Stimulated activated CD8-positive, alpha-beta memory T cell treated with anti-CD3 and anti-CD28 coated beads, Interleukin-4, amount 100 ng/mL, for 1 hour (primary cell): ENCODE data around the gene BCAS4.
"Not testable (repeated sequence)": the region's sequence is repeated elsewhere in the genome, so short reads cannot be mapped to it uniquely, and the experiment has no call there.

Source experiments
- DNase-seq, 2 donors: peaks; one replicate each; pipeline ENCODE4 v3.0.0-alpha.2; 2020; ENCODE audit warnings: low read depth in 2 of 2, low spot score in 1 of 2

Gene BCAS4

DNA sequence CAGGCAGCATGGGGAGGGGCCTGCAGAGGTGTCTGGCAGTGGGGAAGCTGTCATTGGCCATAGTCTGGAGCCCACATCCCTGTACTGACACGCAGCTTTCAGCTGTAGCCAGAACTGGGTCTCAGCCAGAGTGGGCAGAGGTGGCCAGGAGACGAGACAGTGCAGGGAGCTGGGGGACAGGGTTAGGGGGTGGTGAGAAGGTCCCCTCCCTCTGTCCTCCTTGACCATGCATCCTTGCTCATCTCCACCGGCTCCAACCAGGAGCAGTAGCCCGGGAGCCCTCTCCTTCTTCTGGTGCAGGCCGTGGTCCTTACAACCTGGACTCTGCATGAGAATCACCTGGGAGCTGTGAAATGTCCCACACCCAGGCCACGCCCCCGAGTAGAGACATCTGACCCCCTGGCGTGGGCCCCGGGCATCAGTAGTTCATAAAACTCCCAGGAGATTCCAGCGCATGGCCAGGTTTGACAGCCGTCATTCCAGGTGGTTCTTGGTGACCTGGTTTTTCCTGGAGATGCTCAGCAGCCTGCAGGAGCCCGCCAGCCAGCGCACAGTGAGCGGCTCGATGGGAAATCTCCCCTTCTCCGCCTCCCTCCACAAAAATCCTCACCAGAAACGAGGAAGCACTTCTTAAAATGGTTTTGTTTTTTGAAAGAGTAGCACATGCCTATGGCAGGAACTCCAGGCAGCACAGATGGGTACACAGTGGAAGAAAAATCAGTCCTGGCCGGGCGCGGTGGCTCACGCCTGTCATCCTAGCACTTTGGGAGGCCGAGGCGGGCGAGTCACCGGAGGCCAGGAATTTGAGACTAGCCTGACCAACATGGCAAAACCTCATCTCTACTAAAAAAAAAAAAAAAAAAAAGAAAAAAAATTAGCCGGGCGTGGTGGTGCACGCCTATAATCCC is 80.2 kb downstream of the BCAS4 start:
- DNase-seq: no peak

DNA sequence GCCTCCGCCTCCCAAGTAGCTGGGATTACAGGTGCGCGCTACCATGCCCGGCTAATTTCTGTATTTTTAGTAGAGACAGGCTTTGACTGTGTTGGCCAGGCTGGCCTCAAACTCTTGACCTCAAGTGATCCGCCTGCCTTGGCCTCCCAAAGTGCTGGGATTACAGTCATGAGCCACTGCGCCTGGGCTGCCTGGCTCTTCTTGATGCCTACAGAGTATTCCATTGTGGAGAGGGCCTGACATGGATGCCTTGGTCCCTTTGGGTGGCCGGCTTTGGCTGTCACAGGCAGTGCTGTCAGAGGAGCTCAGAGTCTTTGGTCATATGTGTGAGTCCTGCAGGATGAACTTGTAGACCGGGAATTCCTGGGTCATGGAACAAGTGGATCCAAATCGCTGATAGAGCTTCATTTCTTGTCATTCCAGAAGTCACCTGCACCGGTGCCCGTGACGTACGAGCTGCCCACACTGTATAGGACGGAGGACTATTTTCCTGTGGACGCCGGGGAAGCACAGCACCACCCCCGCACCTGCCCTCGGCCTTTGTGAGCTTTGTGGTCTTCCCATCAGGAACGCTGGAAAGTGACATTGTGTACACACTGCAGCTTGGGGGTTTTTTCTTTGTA is 81.3 kb downstream of the BCAS4 start:
- DNase-seq: no peak

DNA sequence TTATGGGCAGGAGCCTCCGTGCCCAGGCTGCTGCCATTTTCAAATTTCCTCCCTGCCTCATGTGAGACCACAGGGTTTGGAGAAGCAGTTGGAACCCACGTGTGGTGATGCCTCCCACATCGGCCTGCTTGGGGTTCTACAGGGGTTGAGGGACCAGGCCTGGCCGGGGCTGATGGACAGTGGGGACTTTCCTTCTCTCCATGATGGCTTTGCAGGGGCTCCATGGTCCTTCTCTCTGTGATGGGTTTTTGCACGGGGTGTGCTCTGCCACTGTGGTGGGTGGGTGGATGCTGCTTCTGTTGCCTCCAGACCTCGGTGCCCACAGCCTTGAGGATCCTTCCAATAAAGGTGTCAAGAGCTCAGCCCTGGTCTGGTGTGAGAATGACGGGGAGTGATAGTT is 82.0 kb downstream of the BCAS4 start:
- DNase-seq: no peak

DNA sequence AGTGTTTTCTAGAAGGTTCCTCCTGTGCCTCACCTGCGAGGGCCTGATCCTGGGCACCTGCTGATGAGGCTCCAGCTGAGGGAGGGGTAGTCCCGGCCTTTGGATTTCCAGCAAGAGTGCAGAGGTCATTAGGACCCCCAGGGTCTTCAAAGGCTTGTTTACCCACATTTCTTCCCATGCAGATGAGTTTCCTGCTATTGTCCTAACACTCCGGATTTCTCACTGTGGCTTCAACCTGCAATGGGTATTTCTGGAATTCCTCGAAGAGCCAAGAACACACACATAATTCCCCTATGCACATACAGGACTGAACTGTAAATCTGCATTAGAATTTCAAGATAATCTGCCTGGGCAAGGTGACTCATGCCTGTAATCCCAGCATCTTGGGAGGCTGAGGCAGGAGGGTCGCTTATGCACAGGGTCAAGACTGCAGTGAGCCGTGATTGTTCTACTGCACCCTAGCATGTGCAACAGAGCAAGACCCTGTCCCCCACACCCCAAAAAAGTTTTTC is 82.4 kb downstream of the BCAS4 start:
- DNase-seq: no peak

DNA sequence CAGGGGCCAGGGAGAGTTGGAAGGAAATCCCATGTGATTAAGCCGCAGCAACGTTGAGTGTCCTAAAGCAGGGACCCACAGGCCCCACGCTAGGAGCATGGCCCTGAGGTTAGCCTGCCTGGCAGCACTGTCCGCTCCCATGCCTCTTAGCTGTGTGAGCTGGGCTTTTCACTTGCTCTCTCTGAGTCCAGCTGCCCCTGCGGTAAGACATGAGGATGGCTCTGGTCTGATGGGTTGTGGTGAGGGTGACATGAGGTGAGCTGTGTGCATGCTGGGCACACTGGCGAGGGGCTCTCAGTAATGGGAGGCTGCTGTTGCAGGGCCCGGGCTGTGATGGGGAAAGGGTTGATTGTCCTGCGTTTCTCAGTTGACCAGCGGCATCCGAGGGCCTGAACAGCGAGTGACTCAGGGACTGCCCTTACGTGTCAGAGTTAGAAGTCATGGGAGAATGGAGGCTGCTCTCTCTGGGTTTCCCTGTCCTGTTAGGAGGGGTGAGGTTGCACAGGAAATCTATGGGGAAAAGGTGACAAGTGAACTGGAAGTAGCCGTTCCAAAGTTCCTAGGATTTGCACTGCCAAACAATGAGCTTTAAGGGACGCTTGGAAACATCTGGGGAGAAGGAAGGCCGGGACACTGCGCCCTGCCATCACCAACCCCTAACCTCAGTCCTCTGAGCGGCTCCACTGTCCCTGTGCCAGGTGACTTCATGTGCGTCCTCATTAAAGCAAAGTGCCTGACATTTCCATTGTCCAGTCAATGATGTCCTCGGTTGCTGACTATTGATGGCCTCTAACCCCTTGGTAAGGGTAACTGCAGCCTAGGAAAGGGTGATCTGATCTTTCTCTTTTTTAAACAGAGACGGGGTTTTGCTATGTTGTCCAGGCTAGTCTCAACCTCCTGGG is 85.0 kb downstream of the BCAS4 start:
- DNase-seq: no peak

DNA sequence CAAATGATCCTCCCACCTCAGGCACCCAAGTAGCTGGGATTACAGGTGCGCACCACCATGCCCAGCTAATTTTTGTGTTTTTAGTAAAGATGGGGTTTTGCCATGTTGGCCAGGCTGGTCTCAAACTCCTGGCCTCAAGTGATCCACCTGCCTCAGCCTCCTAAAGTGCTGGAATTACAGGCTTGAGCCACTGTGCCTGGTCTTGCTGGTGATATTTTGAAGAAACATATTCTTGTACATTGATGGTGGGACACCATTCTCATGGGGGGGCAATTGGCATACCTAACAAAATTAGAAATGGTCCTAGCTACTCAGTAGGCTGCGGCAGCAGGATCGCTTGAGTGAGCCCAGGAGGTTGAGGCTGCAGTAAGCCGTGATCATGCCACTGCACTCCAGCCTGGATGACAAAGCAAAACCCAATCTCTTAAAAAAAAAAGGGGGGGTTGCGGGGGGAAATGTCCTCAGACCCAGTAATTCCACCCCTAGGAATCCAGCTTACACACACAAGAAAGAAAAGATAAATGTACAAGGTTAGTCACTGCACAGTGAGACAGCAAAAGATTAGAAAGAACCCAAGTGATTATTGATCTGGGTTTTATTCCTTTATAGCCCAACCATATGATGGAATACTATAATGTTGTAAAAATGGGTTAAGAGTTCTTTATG is 87.0 kb downstream of the BCAS4 start:
- DNase-seq: not testable (repeated sequence)

DNA sequence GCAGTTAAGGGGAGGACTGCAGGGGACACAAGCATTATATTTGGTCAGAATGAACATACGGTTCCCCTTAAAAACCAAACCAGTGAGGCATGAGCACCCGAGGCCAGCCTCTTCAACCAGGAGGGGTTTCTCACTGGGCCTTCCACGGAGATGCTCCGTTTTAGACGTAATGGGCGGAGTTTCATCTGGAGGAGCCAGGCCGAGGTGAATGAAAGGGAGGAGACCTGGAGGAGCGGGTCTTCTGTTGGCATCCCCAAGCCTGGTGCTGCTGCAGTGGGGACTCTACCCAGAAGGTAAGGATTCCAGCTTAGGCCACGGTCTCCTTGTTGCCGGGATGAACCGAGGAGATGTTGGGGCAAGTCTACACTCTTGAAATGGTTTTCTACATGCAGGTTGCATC is 89.0 kb downstream of the BCAS4 start:
- DNase-seq: no peak

DNA sequence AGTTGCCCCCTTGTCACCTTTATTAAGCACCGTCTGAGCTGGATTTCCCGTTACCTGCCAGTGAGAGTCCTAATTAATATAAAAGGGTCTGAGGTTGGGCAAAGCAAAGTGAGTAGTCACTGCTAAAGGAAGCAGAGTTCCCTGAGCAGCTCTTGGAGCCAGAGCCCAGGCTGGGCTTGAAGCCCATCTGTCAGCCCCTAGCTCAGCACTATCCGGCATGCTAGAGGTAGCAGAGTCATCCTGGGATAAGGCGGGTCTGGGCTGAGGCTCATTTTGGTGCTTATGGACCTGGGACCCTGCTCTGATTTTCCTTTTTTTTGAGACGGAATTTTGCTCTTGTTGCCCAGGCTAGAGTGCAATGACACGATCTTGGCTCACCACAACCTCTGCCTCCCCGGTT is 90.2 kb downstream of the BCAS4 start:
- DNase-seq: no peak

DNA sequence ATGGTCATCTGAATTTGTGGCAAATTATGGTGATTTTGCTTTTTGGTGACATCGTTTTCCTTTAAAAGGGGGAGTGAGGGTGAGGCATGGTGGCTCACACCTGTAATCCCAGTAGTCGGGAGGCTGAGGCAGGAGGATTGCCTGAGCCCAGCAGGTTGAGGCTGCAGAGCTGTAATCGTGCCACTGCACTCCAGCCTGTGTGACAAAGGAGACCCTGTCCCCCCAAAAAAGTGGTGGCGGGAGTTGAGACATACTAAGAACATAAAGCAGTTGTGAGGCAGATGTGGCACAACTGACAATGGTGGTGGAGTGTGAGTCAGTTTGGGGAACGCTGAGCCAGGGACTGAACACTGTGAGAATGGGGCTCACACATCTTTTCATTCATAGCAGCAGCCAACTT is 90.9 kb downstream of the BCAS4 start:
- no peak for DNase-seq

DNA sequence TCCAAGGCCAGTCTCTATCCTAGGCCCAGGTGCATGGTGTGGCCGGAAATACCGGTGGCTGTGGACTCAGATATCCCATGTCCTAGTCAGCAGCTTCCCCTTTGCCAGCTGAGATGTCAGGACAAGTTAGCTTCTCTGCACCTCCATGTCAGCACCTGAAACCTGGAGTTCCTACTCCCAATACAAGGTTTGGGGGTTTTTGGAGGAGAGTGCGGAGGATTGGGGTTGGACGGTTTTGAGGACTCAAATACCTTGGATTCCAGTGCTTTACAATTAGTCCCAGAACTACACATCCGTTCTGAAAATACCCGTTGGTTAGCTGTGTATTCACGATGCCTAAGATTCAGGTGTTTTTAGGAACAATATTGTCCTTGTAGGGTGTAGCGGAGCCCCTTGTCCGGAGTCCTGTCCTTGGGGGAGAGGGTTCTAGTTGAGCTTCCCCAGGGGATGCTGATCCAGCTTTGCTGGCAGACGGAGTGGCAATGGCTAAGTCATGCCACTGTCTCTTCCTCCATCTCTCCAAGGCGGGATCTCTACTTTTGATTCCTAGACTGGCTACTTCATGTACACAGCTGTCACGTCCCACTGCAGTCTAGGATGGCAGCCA is 91.4 kb downstream of the BCAS4 start:
- no peak for DNase-seq

DNA sequence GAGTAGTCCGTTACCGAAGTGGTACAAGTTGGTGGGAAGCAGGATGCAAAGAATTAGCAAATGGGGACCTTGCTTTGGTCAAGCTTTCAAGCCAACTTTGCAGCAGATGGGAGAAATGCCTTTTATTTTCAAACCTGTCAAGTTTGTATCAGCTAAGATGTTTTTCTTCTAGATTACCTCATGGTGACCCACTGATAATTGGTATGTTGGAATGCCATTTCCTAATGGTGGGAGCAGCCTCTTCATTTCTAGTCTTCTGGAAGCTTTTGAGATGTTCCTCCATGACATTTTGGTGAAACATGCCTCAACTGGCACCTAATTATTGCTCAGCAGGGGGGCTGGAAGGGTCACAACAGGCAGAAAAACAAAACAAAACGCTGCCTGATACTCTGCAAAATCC is 92.7 kb downstream of the BCAS4 start:
- DNase-seq: no peak

DNA sequence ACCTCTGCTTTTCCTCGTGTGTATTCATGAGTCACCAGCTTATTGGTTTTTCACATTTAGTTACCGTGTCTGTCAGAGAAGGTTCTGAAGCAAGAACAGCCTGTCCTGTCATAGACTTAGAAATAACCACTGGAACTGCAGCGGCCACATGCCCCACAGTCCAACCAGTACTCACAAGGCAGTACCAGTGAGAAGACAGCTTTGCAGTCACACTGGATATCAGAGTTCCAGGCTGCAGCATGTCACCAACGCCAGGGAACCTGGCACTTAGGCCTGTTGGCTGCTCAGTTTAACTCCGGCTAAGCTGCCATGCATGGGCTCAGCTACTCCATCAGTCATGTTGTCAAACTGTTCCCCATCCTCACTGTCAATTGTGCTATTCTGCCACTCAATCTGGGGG is 96.3 kb downstream of the BCAS4 start:
- DNase-seq: no peak

DNA sequence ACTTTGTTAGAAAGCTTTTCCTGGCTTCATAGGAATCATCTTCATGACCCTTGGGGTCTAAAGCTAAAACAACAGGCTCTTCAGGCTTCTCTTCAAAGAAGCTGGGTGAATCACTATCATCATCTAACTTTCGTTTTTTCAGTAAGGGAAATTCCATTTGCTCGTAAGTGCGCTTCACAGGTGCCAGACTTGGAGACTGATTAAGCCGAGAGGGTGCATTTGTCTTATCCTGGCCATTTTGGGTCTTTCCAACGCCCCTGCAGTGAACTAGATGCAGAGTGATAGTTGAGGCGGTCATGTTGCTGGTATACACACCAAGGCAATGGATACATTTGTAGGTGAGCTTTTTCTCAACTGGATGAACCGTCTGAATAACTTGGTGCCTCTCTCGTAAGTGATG is 97.5 kb downstream of the BCAS4 start:
- no peak for DNase-seq

DNA sequence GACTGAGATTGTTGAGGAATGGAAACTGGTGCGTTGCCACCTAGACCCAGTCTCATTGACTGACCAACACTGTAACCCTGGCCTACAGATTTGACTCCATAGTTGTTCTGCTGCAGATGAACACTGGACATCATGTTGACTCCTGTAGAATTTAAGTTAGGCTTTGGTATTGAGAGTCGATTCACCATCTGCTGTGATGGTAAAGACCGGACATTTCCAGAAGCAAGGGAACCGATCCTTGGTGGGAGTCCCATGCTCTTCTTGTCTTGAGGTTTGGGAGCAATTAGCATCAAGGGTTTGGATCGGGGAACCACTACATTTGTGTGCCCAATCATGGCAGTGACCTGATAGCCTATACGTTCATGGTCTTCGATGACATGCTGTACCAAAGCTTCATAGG is 98.8 kb downstream of the BCAS4 start:
- DNase-seq: no peak

DNA sequence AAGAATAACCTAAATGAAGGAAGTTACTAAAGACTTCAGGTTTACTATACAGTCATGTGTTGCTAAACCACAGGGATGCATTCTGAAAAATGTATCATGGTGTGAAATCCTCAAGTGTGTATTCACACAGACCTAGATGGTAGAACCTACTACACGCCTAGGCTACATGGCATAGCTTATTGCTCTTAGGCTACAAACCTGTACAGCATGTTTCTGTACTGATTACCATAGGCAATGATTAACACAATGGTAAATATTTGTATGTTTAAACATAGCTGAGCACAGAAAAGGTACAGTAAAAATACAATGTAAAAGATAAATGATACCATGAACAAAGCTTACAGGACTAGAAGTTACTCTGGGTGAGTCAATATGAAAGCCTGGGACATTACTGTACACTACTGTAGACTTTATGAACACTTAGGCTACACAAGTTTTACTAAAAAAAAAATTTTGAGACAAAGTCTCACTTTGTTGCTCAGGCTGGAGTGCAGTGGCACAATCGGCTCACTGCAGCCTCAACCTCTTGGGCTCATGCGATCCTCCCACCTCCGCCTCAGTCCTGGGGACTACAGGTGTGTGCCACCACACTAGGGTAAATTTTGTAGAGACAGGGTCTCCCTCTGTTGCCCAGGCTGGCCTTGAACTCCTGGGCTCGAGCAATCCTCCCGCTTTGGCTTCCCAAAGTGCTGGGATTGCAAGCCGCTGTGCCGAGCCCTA is 100.4 kb downstream of the BCAS4 start:
- no peak for DNase-seq

DNA sequence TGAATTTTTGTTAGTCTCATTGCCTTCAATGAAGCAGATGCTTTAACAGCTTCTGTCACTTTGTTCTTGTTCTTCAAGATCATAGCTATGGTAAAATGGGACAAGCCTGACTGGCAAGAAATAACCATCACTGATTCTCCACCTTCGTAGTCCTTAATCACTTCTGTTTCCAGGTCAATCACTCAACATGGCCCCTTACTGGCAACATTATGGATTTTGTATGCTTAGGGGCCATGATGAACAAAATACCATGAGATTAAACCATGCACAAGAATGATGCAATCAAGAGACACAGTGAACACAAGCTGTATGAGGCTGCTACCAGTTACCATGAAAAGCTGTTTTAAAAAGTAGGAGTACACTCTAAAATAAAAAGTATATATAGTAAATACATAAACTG is 103.6 kb downstream of the BCAS4 start:
- no peak for DNase-seq

DNA sequence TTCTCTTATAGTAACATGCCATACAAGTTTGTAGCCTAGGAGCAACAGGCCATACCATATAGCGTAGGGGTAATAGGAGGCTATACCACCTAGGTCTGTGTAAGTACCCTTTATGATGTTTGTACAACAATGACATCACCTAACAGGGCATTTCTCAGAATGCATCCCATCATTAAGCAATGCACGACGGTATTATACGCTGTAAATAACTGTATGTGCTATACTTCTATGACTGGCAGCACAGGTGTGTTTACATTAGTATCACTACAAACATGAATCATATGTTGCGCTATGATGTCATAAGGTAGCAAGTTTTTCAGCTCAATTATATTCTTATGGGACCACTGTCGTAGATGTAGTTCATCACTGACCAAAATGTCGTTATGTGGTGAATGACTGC is 105.4 kb downstream of the BCAS4 start:
- DNase-seq: no peak

DNA sequence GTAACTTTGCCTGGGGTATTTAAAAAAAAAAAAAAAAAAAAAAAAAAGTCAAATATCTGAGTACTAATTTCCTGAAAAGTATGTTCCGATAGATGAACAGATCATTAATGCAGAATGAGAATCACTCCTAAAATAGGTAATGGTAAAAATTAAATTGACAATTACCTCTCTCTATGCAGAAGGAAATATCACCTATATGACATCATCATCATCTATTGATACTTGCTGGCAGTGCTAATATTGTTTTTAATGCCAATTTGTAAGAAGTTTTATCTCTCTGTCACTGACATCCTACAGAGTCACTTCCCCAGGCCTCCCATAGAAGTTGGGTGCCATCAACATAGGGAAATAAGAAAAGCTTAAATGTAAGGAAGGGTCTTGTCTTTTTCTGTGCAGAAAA is 106.4 kb downstream of the BCAS4 start:
- DNase-seq: no peak

DNA sequence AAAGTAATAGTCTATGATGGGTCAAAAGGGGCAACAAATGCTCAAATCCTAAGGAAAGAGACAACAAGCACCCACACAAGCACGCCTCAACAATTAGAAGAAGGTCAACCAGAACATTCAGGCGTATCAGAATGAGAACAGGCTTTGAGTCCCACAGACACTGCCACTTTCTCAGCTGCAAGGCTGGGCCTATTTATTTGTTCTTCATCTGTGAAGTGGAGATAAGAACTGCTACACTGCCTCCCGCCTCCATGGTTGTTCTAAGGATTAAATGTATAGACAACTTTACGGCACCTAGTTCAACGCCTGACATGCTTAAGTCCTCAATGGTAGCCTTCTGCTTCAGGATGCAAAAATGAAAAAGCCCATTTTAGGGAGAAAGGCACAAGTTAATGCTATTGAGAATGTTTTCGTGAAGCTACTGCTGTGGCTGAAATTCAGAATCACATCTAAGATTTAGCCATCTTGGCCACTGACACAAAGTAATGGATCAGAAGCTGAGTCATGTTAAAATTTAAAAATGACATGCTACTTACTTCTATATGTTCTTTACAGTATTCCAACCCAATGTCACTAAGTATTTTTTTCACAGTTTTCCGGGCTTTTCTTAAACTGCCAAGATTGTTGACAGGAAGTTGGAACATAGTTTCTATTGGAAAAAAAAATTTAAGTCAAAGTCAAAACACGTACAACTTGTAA is 108.6 kb downstream of the BCAS4 start:
- DNase-seq: no peak
